ENCODE measurements around the gene ELL3.
"Not testable (repeated sequence)": the region's sequence is repeated elsewhere in the genome, so short reads cannot be mapped to it uniquely, and the experiment has no call there.

ELL3 gene, protein sequence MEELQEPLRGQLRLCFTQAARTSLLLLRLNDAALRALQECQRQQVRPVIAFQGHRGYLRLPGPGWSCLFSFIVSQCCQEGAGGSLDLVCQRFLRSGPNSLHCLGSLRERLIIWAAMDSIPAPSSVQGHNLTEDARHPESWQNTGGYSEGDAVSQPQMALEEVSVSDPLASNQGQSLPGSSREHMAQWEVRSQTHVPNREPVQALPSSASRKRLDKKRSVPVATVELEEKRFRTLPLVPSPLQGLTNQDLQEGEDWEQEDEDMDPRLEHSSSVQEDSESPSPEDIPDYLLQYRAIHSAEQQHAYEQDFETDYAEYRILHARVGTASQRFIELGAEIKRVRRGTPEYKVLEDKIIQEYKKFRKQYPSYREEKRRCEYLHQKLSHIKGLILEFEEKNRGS

GRCh38 chr15:43776718-43777266 lies at the start of gene ELL3:
TSS of gene ELL3 (minus strand) at chr15:43776966. CDS start at chr15:43776901, 65 bp downstream.
- DNase-seq: peak; percentile 80

DNA sequence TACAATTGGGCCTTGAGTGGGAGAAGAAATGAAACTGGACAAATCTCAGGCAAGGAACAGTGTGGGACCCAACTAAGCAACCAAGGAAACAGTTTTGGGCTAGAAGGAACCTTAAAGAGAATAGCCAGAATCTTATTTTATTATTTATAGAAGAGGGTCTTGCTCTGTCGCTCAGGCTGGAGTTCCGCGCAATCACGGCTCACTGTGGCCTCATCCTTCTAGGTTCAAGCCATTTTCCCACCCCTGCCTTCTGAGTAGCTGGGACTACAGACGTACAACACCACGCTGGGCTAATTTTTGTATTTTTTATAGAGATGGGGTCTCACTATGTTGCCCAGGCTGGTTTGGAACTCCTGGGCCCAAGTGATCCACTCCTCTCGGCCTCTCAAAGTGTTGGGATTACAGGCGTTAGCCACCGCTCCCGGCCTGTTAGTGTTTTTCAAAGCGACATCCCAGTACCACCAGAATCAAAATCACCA lies 49.3 kb upstream of the ELL3 start:
- no peak for DNase-seq

DNA sequence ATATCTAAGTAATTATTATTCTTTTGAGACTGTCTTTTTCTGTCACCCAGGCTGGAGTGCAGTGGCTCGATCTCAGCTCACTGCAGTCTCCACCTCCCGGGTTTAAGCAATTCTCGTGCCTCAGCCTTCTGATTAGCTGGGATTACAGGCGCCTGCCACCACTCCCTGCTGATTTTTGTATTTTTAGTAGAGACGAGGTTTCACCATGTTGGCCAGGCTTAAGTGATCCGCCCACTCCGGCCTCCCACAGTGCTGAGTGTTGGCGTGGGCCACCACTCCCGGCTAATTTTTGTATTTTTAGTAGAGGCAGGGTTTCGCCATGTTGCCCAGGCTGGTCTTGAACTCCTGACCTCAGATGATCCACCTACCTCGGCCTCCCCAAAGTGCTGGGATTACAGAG lies 48.5 kb upstream of the ELL3 start:
- DNase-seq: not testable (repeated sequence)

- peak; percentile 98 for DNase-seq
Measured at GRCh38 chr15:43824302-43825246, 47.8 kb upstream of the ELL3 start, which contains the start of gene MFAP1. TSS of gene MFAP1 (minus strand) at chr15:43824690. CDS start at chr15:43824569, 121 bp downstream.

GRCh38 chr15:43821505-43821904 lies 44.7 kb upstream of the ELL3 start:
- no peak for DNase-seq

GRCh38 chr15:43815064-43815463 lies 38.3 kb upstream of the ELL3 start:
- not testable (repeated sequence) for DNase-seq

DNA sequence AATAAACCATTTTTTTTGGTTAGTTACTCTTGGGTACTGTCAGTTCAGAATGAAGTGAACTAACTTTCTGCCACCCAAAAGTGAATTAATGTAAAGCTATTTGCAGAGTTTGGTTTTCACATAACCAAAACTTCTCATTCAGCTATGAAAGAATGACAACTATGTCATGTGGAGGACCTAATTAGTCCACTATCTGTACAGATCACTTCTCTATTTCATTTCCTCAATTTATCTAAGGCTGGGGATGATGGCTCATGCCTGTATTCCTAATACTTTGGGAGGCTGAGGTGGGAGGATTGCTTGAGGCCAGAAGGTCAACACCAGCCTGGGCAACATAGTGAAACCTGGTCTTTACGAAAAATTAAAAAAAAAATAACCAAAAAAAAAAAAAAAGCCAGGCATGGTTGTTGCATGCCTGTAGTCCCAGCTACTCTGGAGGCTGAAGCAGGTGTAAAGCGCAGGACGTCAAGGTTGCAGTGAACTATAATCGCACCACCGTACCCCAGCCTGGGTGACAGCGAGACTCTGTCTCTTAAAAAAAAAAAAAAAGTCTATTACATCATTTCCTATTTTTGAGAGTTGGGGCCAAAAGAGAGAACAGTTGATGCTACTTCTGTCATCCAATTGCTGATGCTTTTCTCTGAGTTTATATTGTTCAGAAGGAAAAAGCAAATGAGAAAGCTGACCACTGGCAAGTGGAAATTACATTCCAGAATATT lies 32.4 kb upstream of the ELL3 start:
- peak; percentile 91 for DNase-seq

GRCh38 chr15:43808435-43808950 lies 31.7 kb upstream of the ELL3 start:
- DNase-seq: no peak

DNA sequence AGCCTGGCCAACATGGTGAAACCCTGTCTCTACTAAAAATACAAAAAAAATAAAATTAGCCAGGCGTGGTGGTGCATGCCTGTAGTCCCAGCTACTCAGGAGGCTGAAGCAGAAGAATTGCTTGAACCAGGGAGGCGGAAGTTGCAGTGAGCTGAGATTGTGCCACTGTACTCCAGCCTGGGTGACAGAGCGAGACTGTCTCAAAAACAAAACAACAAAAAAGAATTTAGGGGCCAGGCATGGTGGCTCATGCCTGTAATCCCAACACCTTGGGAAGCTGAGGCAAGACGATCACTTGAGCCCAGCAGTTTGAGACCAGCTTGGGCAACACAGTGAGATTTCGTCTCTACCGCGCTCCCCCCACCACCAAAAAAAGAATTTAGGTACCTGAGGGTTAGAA lies 25.9 kb upstream of the ELL3 start:
- not testable (repeated sequence) for DNase-seq

DNA sequence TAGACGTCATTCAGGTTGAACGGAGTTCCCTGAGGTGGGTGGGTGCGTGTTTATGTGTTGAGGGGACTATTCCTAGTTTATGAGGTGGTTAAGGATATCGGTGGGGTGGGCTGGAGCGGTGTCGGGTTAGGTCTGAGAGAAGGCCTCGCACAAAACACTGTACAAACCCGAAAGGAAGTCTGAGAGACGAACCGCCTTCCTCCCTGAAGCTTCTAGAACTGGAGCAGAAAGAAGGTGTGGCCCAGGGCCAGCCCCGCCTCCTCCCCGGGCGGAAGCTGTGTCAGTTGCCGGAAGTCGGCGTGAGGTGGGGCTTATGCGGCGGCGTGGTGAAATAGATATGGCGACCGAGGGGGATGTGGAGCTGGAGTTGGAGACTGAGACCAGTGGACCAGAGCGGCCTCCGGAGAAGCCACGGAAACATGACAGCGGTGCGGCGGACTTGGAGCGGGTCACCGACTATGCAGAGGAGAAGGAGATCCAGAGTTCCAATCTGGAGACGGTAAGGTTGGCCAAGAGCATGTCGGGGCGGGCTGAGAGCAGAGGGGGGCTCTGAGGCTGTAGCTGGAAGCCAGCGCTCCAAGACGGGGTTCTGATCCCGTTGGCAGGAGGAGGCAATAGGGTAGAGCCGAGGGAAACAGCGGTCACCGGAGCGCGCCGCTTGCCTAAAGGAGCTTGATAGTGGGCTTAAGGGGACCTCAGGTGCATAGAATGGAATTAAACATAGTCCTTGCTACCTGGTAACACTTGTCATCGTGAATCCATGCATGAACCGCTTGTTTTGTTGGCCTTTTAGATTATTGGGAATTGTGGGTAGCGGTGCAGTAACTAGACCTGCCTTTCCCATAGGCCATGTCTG lies 23.7 kb upstream of the ELL3 start, which contains the start of gene HYPK:
Gene HYPK (plus strand): TSS at position 314 of the 856 bp plus-strand sequence. CDS start 24 bp downstream, at position 338.
- peak; percentile 86 for DNase-seq

DNA sequence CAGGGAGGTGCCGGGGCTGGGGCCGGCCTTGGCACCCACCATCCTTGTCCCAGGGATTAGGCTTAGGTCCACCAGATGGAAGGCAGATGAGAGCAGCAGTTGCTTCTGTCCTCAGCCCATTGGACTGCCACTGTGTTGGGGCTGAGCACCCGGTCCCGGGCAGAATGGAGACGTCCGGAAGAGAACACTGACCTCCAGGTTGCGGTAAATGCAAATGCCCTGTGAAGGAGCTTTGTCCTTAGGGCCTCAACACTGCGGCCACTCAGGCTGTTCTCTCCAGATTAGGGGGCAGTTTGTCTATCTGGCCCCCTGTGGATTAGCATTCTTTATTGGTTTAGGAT lies 23.1 kb upstream of the ELL3 start, which contains the start of gene SERINC4:
Gene SERINC4 (minus strand): TSS at position 276 of the 341 bp plus-strand sequence. CDS start 234 bp downstream, at position 42.
- no peak for DNase-seq

- DNase-seq: no peak
Measured at GRCh38 chr15:43799209-43799944, 22.6 kb upstream of the ELL3 start.

DNA sequence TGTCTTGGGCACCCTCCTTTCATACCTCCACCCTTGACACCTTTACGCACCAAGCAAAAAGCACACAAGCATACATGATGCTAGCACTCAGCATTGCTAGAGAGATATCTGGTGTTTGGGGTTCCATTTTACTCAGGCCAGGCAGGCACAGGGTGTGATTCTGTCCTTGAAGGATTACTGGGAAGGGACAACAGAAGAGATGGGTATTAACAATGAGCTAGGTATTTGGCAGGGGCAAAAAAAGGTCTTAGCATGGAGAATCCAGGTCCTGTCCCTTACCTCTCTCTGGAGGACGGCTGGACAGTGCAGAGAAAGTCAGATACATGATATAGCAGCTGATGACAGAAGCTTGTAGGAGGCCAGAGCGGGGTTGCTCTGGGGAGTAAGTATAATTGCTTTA lies 19.8 kb upstream of the ELL3 start:
- no peak for DNase-seq

GRCh38 chr15:43795997-43796396 lies 19.2 kb upstream of the ELL3 start:
- DNase-seq: no peak

GRCh38 chr15:43795197-43795596 lies 18.4 kb upstream of the ELL3 start:
- no peak for DNase-seq

DNA sequence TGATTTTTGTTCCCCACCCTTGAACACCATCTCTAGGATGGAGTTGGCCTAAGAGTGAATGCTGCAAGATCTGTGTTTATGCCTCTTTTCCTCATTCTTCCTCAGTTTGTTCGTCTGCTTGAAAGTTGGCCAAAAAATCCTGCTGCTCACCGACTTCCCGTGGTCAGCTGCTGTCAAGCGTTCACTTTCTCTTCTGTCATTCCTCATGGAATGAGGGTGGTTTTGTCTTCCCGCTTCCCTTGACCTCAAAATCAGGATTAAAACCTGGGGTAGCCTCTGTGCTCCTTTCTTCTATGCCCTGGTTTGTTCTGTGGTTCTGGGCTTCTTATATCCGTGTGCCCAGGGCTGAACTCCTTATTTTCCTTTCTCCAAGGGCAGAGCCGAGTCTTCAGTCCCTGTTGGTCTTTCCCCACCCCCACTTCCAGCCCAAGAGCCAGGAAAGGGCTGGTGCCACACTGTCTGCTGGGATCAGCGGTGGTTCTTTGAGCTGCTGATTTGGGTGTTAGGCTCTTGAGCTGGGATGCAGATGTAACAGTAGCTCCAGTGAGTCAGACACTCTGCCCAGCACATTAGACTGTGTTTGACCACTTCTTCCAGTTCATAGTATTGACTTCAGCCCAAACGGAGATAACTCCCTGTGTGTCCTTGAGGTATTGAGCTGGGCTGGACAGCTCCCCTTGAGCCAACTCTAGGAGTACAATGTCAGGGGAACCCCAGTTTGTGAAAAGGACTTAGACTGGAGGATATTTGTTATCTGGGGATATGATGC lies 17.7 kb upstream of the ELL3 start:
- DNase-seq: no peak

GRCh38 chr15:43793647-43794046 lies 16.9 kb upstream of the ELL3 start:
- no peak for DNase-seq

GRCh38 chr15:43792761-43793476 lies 16.2 kb upstream of the ELL3 start:
- no peak for DNase-seq
